ENCODE data around the gene SUB1.
"Not testable (repeated sequence)": the region's sequence is repeated elsewhere in the genome, so short reads cannot be mapped to it uniquely, and the experiment has no call there.

SUB1 gene

DNA sequence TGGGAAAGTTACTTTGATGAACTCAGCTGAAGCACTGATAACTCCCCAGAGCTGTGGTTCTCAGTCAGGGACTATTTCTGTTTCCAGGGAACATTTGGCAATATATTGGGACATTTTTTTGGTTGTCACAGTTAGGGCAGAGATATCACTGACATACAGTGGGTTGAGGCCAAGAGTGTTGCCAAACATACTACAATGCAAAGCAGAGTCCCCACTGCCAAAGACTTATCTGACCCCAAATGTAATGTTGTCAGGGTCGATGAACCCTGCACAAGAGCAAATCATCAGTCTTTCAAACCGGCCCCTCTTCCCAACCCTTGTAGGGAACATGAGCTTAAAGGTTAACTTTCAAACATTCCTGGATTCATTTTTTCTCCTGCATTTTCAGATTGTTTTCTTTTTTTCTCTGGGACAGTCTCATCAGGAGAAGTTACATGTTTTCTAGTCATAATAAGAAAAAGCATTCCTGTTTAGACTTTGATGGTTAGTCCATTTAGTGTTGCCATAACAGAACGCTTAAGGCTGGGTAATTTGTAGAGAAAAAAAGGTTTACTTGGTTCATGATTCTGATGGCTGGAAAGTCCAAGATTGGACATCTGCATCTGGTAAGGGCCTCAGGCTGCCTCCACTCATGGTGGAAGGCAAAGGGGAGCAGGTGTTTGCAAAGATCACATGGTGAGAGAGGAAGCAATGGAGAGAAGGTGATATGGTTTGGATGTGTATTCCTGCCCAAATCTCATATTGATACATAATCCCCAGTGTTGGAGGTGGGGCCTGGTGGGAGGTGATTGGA, 18.8 kb upstream of the SUB1 start:
- no peak for DNase-seq

DNA sequence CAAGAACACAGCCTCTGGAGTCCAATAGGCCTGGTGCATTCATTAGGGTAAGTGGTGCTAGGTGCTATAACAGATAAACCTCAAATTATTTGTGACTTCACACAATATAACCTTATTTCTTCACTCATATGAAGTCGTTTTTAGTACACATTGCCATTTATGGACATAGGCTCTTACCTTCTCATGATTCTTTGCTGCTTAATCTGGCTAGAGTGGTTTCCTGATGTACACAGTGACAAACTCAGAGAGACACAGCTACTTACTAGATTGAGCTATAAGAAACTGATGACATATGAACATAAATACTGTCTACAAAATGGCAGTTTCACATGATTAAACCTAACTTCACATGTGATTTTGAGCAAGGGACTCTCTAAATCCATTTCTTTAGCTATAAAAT, 14.2 kb upstream of the SUB1 start:
- DNase-seq, result no peak

- DNase-seq, result no peak
These were observed 12.4 kb upstream of the SUB1 start for GRCh38 chr5:32572778-32573480.

DNA sequence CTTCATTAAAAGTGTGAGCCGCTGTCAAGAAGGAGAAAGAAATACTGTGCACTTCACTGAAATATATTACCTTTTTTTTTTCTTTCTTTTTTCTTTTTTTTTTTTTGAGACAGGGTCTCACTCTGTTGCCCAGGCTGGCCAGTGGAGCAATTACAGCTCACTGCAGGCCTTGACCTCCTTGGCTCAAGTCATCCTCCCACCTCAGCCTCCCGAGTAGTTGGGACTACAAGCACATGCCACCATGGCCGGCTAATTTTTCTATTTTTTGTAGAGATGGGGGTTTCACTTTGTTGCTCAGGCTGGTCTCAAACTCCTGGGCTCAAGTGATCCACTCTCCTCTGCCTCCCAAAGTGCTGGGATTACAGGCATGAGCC, 11.9 kb upstream of the SUB1 start:
- not testable (repeated sequence) for DNase-seq

GRCh38 chr5:32574540-32575175, 10.7 kb upstream of the SUB1 start:
- no peak for DNase-seq

GRCh38 chr5:32578363-32578762, 7.0 kb upstream of the SUB1 start:
- no peak for DNase-seq

DNA sequence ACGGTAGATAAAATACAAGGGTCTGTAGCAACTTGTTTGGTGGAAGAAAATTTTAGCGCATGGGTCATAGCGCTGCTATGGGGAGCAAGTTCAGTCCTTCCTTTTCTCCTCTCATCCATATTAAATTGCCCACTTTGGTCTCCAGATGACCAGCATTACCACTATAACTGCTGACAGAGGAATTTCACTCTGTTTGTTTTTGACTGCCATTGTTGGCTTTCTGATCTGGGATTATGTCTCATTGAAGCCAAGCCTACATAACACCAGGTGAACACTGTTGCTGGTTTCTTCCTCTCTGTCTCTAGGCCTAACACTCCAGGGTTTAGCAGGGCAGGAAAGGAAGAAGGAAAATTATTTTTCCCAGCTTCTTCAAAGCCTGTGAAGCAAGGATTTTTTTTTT, 6.6 kb upstream of the SUB1 start:
- no peak for DNase-seq

- DNase-seq, result no peak
These were observed 4.2 kb upstream of the SUB1 start for GRCh38 chr5:32581010-32581785.

DNA sequence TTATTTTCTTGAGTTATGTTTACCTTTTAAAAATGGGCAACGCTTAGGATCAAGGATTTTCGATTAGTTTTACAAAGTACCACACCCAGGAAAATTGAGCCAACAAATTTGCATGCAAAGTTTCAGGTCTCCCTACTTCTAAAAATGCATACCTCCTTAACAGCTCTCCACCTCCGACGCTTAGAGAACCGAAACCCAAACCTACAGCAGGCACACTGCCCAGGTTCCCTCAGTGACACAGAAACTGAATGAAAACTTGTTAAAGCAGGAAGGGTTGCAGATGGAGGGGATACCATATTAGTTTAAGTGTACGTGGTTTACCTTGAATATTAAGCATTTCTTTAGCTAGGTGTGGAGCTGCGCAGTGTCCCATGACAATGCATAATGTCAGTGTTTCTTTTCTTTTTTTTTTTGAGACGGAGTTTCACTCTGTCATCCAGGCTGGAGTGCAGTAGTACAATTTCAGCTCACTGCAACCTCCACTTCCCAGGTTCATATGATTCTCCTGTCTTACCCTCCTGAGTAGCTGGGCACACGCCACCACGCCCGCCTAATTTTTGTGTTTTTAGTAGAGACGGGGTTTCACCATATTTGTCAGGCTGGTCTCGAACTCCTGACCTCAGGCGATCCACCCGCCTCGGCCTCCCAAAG, 1.6 kb upstream of the SUB1 start:
- peak; percentile 44 for DNase-seq

DNA sequence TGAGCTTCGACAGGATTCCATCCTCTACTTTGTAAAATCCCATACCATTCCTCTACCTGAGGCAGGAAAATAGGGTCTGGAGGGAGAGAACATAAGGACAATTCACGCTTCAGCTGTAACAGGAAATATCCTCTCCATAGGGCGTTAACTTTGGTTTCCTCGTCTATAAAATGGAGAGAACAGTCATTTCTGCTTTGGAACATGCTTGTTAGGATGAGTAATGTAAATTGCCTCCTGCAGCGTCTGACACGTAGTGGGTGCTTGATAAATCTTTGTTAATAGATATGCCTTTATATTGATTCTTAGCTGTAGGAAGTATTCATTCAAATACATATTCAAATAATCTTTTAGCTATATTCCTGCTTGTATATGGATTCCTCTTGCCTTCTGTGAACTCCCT, 711 bp upstream of the SUB1 start:
- DNase-seq, result no peak

DNA sequence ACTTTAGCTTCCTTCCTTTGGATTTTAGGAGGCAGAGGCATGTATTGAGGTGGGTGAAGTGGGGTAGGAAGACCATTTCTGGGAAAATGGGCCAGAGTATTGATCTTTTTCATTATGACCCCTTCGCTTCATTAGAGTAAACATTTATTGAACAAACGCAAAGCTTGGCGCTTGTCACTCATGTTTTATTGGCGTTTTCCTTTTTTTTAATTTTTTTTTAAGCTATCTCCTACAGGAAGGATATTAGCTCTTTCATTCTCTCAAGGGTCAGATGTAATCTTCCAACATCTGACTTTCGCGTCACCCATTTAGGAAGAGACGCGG, 273 bp upstream of the SUB1 start:
- DNase-seq, result no peak

DNA sequence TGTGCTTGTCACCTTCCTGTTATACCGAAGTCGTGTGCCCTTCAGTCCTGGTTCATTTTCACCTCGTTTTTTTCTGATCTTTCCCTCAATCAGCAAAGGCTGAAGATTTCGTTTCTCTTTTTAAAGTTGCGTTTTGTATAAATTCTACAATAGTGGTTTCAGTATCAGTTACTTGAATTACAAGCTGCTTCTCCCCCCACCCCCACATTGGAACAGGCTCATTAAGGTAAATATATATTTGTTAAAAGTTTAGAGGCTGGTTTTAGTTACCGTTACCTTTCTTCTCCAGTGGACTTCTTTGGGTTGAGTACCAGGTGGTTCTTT, 881 bp downstream of the SUB1 start:
- DNase-seq, result peak; percentile 43

DNA sequence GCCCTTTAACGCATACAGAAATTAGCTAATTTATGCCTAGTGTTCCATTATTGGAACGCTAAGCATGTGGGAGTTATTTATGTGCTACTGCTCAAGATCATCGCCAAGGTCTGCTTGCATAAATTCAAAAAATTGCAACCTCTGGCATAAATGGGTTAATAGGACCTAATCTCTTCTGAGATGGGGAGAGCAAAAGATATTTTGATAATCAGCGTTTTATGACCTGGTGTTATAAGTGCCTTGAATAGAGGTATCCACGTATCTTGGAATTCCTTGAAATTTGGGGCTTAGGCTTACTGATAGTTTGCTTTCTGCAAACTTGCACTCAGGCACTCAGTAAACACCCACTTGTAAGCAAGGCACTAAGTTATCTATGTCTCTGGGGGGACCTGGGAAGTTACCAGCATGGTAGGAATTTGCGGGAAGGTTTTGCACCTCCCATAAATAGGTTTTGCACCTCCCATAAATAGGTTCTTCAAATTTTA, 1.8 kb downstream of the SUB1 start:
- no peak for DNase-seq

DNA sequence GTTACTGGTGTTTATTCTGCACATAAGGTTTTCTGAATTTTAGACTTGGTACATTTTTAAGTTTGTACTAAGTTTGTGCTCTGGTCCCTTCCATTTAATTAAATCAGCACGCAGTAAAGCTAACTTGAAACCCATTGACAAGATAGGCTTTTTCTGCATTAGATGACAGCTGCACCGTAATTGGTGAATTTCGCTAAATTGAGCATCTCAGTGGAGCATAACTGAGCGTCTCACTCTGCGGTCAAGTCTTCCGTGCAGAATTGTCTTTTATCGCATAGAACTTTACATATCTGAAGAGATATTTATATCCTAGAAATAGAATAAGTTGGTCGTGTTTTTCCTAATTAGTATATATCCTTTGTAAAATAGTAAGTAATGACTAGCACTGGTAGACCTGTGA, 4.1 kb downstream of the SUB1 start:
- no peak for DNase-seq

GRCh38 chr5:32589942-32590869, 4.8 kb downstream of the SUB1 start:
- peak; percentile 63 for DNase-seq

- DNase-seq, result no peak
These were observed 9.8 kb downstream of the SUB1 start for GRCh38 chr5:32595118-32595517.

- DNase-seq, result no peak
These were observed 11.8 kb downstream of the SUB1 start for GRCh38 chr5:32597041-32597629.

DNA sequence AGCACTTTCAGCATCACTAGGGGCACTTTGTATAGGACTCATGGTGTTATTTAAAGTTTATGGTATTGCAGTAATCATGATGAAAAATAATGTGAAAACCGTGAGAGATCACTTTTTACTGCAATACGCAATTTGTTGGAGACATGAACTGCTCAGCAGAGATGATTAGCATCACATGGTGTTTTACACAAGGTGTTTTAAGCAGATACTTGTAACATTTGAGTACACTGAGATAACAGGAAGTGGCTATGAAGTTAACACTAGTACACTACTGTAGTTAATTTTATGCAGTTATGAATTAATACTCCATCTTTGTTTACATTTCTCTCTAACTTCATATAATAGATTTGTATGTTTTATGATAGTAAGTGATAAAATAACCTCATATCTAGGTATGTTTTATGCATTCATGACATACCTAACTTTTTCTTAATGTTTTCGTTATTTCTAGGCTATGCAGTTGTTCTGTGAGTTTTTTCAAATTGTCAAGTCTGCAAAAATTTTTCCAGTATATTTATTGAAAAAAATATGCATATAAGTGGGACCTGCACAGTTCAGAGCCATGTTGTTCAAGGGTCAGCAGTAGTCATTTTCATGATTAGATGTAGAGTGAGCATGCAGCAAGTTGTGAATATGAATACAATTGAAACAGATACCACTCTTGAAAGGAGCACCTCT, 13.0 kb downstream of the SUB1 start:
- DNase-seq, result no peak

DNA sequence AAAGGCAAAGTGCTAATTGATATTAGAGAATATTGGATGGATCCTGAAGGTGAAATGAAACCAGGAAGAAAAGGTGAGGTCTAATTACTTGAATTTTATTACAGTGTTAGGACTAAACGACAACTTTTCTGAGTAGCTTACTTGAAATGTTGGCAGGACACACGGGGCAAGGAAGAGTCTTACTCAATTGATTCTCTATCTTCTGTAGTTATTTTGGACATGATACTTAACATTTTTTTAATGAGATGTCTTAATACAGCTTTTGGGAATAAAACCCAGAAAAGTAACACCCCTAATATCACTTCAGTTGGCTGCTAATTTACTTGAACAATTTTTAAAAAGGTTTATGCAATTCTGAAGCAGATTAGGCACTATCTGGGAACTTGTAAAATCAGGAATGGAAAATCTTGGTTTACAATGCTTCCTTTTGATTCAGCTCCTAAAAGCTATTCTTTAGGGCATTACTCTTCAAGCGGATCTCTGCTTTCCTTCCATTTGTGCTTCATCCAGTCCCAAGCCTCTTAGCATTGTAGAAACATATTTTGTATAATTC, 13.7 kb downstream of the SUB1 start:
- no peak for DNase-seq

- no peak for DNase-seq
These were observed 14.8 kb downstream of the SUB1 start for GRCh38 chr5:32600054-32600622.

Data from stimulated activated CD4-positive, alpha-beta T cell treated with anti-CD3 and anti-CD28 coated beads, Interleukin-4, amount 100 ng/mL, for 24 hours (primary cell).